GM12864 (cell line): ENCODE measurements around the gene LDLRAD4.

ENCODE experiments used
- DNase-seq: peaks from one replicate; pipeline ENCODE4 v3.0.0-alpha.2; 2011; ENCODE audit warnings: low read depth
- H3K4me3 ChIP-seq: 2 replicates; pipeline ENCODE4 v1.5.1; 2011; ENCODE audit warnings: mild to moderate bottlenecking, low read depth, low read length, control low read depth
- TF ChIP-seq, protein P1 (sequence below): IDR thresholded peaks from 2 replicates; pipeline ENCODE4 v1.5.1; 2011; ENCODE audit warnings: low read depth, mild to moderate bottlenecking, moderate library complexity, low read length, control low read depth, inconsistent platforms; ENCODE audit errors: missing control alignments

The LDLRAD4 gene

DNA sequence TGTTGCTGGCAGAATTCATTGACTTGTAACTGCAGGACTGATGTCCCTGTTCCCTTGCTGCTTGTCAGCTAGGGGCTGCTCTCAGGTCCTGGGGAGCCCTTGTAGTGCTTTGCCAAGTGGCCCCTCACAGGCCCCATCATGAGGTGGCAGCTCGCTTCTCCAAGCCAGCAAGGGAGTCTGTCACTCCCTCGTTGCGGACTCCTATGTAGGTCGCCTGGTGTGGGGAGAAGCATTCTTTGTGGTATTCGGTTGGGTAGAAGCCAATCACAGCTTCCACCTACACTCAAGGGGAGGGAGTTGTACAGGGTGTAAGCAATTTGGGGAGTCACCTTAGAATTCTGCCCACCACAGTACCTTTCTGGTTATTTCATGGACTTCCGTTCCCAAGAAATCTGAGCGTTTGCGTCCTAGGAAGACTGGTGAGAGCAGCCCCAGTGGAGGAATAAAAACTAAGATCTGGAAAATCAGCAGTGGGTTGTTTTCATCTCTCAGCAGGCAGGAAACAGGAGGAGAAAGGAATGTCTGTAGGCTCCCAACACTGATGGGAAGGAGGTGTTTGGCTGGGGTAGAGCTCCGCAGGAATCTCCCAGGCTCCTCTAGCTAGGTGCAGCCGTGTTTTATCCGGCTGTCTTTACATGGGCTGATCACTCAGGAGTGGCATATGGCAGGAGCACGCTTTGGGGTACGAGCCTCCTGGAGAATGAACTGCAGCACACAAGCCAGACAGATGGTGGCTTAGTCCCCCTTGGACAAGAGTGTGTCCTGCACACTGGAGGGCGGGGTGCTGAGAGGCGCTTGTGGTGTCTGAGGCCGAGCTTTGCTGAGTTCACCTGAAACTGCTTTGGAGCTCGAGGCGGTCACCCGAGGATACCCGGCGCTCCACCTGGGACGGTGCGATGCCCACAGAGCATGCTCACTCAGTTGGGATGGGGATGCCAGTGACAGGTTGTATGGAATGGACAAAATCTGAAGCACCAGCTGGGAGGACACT is 58.3 kb downstream of the LDLRAD4 start:
- TF ChIP-seq, protein P1, sequence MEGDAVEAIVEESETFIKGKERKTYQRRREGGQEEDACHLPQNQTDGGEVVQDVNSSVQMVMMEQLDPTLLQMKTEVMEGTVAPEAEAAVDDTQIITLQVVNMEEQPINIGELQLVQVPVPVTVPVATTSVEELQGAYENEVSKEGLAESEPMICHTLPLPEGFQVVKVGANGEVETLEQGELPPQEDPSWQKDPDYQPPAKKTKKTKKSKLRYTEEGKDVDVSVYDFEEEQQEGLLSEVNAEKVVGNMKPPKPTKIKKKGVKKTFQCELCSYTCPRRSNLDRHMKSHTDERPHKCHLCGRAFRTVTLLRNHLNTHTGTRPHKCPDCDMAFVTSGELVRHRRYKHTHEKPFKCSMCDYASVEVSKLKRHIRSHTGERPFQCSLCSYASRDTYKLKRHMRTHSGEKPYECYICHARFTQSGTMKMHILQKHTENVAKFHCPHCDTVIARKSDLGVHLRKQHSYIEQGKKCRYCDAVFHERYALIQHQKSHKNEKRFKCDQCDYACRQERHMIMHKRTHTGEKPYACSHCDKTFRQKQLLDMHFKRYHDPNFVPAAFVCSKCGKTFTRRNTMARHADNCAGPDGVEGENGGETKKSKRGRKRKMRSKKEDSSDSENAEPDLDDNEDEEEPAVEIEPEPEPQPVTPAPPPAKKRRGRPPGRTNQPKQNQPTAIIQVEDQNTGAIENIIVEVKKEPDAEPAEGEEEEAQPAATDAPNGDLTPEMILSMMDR = no peak
- H3K4me3 ChIP-seq = no peak overlapping the region
- DNase-seq = no peak

DNA sequence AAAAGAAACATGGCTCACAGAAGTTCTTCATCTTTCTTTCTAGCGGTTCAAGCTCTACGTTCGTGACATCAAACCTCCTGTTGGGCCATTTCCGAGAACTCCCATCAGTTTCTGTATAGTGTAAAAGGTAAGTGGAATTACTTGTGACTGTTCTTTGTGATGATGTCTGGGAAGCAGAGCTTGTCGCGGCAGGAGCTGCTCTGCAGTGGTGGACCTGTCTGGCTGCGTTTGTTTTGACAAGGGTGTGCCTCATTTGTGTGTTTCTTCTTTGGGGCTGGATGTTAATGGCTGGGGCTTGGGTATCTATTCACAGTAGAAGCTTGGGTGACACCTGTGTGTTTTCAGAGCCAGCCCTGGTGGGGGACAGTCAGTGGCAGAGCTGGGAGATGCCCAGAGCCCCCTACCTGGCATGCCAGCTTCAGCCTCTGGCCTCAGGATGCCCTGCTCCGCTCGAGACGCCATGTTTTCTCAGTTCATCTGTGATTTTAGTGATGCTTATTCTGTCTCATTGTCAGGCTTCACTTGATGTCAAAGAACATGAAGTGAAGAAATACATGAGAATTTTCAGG is 59.6 kb downstream of the LDLRAD4 start:
- H3K4me3 ChIP-seq = no peak overlapping the region
- TF ChIP-seq, protein P1 = no peak
- DNase-seq = no peak

DNA sequence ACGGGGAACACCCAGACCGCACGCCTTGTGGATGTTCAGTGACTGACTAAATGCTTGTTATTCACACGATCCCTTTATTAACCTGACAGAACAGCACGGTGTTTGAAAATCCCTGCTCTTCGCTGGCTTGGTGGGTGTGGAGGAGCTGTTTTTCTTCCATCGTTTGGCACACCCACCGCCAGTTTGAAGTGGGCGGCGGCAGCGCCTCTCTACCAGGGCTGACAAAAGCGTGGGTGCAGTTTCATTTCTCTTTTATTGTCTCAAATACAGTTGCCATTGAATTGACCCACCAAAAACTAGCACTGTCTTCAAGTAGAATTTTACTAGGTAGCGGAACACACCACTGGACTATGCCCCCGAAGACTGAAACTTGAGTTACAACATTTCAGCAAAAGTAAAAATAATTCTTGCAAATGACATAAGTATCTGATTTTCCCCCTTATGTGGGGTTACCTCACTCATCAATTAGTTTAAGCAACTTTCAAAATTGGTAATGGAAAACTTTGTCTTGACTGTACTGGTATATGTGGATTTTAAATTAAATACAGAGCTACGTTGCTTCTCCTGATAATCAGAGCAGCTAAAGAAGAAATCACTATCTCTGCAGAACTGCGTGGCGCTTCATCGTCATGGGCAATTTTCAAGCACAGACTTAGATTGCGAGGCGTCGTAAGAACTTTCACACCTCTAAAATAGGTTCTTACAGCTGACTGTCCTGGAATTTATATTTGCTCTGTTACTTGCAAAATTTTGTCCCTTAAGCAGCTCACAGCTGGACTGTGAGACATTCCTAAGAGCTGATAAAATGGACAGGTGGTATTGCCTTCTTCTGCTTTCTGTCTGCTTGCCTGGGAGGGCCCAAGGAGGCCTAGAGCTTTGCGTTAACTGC is 60.9 kb downstream of the LDLRAD4 start:
- H3K4me3 ChIP-seq = no peak overlapping the region
- TF ChIP-seq, protein P1 = no peak
- DNase-seq = no peak

DNA sequence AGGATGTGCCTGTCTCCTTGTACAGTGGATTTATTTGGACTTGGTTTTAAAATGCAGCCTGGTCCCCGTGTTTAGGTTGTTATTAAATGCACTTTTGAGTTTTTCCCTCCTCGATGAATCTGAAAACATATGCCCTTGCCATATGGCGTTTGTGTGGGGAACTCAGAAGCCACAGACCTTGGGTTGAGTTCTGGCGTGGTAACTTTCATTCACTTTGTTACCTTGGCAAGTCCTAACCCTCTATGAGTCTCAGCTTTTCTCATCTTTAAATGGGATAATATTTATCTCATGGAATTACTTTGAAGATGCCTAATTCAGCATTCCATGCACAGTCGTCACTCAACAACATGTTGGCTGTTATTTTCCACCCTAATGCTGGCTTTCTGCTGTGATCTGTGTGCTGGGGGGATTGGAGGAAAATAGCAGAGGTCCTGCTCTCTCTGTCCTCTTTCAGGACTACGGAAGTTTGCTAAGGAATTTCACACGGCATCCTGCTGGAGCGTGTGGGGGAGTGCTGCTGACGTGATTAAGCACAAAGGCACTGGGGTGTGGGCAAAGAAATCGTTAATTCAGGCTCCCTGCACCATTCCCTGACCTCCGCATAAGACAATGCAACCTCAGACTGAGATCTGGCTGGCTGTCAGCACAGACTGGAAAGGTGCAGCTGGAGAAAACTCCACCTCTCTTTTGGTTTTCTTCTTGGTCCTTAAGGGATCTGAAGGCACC is 61.7 kb downstream of the LDLRAD4 start:
- no peak overlapping the region for H3K4me3 ChIP-seq
- TF ChIP-seq, protein P1 = no peak
- DNase-seq = no peak

DNA sequence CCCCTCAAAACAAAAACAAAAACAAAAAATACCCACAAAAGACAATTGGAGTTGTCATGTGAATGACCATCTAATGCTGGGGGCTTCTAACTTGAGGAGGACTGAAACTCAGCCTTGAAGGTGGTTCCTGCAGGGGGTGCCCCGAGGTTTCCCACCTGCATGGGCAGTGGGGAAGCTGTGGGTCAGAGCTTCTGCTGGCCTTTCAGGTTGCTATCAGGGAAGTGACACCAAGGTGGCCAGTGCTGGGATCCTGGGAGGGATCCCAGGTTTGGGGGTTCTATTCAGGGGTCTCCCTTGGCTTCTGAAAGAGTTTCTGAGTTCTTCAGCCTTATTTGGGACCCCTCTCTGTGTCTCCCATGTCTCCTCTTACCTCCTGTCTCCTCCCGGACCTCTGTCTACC is 62.8 kb downstream of the LDLRAD4 start:
- no peak overlapping the region for H3K4me3 ChIP-seq
- DNase-seq = no peak
- TF ChIP-seq, protein P1 = no peak

DNA sequence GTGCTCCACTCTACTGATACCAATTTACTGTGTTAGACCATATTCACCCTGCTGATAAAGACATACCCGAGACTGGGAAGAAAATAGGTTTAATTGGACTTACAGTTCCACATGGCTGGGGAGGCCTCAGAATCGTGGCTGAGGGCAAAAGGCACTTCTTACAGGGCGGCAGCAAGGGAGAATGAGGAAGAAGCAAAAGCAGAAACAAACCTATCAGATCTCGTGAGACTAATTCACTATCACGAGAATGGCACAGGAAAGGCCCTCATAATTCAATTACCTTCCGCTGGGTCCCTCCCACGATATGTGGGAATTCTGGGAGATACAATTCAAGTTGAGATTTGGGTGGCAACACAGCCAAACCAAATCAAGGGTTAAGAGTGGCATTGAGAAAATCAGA is 65.2 kb downstream of the LDLRAD4 start:
- TF ChIP-seq, protein P1 = no peak
- no peak for DNase-seq
- no peak overlapping the region for H3K4me3 ChIP-seq
